SK-N-SH (cell line): ENCODE measurements around the gene ATG4B.

Experiments used
- CHD2 ChIP-seq: fragments of 150-350 bp; IDR thresholded peaks from 2 replicates; pipeline ENCODE4 v1.6.1; 2018; ENCODE audit warnings: low read length; ENCODE audit not compliant: partially characterized antibody
- EP300 ChIP-seq, 2 experiments: IDR thresholded peaks; 2 replicates each; pipeline versions ENCODE4 v1.4.0 to v1.6.1; 2012; ENCODE audit warnings: borderline replicate concordance in 1 of 2, low read depth in 1 of 2, low read length in 1 of 2
- FOSL2 ChIP-seq: IDR thresholded peaks from 2 replicates; pipeline ENCODE4 v1.4.0; 2012; ENCODE audit warnings: low read depth, mild to moderate bottlenecking, moderate library complexity, borderline replicate concordance
- FOXM1 ChIP-seq: IDR thresholded peaks from 2 replicates; pipeline ENCODE4 v1.4.0; 2012; ENCODE audit warnings: low read depth, mild to moderate bottlenecking
- GABPA ChIP-seq: IDR thresholded peaks from 2 replicates; pipeline ENCODE4 v1.4.0; 2012; ENCODE audit warnings: low read depth, mild to moderate bottlenecking
- MXI1 ChIP-seq: IDR thresholded peaks from 2 replicates; pipeline ENCODE4 v1.6.1; 2012; ENCODE audit warnings: mild to moderate bottlenecking, low read depth, low read length, improper control_type of control experiment
- NFIC ChIP-seq: IDR thresholded peaks from 2 replicates; pipeline ENCODE4 v1.4.0; 2012; ENCODE audit warnings: borderline replicate concordance
- NRF1 ChIP-seq: IDR thresholded peaks from 2 replicates; pipeline ENCODE4 v1.6.1; 2012; ENCODE audit warnings: low read depth, mild to moderate bottlenecking, low read length
- POLR2AphosphoS5 ChIP-seq: IDR thresholded peaks from 2 replicates; pipeline ENCODE4 v1.6.1; 2012; ENCODE audit warnings: low read depth, low read length
- RAD21 ChIP-seq: IDR thresholded peaks from 2 replicates; pipeline ENCODE4 v1.6.1; 2012; ENCODE audit warnings: mild to moderate bottlenecking, low read length
- TF ChIP-seq, protein P1 (sequence below): fragments of 200-600 bp; sonication (generic); IDR thresholded peaks from 2 replicates; pipeline ENCODE4 v1.6.1; 2017; ENCODE audit warnings: antibody characterized with exemption, mild to moderate bottlenecking, moderate library complexity
- TF ChIP-seq, protein P2 (sequence below): fragments of 150-350 bp; IDR thresholded peaks from 2 replicates; pipeline ENCODE4 v1.6.1; 2017; ENCODE audit warnings: antibody characterized with exemption, low read length, low read depth, borderline replicate concordance
- TF ChIP-seq, protein P3 (sequence below): IDR thresholded peaks from 2 replicates; pipeline ENCODE4 v1.4.0; 2012; ENCODE audit warnings: low read depth, borderline replicate concordance
- TF ChIP-seq, protein P4 (sequence below): IDR thresholded peaks from 2 replicates; pipeline ENCODE4 v1.6.1; 2012; ENCODE audit warnings: mild to moderate bottlenecking, low read depth, low read length, moderate library complexity

DNA sequence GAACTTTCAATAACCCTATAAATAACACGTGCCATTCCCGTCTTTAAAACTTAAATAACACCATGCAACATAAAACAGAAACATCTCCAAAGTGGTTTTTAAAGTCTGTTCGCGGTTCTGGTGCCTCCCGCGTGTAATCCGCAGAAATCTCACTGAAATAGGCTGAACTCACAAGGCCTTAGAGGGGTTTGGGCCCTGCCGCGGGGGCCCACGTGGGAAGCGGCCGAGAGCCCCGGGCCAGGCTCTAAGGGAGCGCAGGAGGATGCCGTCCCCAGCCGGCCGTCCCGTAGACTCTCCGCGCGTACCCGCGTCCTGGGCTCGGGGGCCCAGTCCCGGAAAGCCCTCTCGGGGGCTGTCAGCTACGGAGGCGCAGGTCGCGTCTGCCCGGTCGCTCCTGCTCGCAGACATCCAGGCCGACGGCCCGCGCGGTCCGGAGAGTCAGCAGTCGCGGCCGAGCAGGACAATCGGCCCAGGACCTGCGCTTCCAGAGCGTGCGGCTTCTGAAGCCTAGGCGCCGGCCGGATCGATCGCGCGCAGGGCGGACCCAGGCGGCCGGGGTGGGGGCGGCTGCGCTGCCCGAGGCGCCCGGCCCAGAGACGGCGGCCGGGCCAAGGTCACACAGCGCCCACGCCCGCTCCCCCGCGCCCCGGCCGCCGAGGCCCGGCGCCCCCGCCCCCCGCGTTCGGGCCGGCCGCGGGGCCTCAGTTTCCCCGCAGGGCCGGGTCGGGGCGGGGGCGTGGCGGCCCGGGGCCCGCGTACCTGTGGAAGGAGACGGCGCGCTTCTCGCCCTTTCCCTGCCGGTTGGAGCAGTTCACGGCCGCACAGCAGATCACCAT, 1.1 kb upstream of the ATG4B start:
- TF ChIP-seq, protein P1, sequence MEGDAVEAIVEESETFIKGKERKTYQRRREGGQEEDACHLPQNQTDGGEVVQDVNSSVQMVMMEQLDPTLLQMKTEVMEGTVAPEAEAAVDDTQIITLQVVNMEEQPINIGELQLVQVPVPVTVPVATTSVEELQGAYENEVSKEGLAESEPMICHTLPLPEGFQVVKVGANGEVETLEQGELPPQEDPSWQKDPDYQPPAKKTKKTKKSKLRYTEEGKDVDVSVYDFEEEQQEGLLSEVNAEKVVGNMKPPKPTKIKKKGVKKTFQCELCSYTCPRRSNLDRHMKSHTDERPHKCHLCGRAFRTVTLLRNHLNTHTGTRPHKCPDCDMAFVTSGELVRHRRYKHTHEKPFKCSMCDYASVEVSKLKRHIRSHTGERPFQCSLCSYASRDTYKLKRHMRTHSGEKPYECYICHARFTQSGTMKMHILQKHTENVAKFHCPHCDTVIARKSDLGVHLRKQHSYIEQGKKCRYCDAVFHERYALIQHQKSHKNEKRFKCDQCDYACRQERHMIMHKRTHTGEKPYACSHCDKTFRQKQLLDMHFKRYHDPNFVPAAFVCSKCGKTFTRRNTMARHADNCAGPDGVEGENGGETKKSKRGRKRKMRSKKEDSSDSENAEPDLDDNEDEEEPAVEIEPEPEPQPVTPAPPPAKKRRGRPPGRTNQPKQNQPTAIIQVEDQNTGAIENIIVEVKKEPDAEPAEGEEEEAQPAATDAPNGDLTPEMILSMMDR, result no peak
- TF ChIP-seq RAD21 (no peak), NFIC (no peak), GABPA (no peak), FOXM1 (no peak), EP300 (IDR thresholded peaks at IDR 0.05; ENCODE audit: borderline replicate concordance in 1 of 2, low read depth in 1 of 2, low read length in 1 of 2) (no peak), MXI1 (peak; percentile 86), POLR2AphosphoS5 (no peak), CHD2 (no peak), FOSL2 (no peak), NRF1 (no peak)
- TF ChIP-seq, protein P2, sequence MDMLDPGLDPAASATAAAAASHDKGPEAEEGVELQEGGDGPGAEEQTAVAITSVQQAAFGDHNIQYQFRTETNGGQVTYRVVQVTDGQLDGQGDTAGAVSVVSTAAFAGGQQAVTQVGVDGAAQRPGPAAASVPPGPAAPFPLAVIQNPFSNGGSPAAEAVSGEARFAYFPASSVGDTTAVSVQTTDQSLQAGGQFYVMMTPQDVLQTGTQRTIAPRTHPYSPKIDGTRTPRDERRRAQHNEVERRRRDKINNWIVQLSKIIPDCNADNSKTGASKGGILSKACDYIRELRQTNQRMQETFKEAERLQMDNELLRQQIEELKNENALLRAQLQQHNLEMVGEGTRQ, result no peak
- TF ChIP-seq, protein P3, sequence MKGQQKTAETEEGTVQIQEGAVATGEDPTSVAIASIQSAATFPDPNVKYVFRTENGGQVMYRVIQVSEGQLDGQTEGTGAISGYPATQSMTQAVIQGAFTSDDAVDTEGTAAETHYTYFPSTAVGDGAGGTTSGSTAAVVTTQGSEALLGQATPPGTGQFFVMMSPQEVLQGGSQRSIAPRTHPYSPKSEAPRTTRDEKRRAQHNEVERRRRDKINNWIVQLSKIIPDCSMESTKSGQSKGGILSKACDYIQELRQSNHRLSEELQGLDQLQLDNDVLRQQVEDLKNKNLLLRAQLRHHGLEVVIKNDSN, result no peak
- TF ChIP-seq, protein P4, sequence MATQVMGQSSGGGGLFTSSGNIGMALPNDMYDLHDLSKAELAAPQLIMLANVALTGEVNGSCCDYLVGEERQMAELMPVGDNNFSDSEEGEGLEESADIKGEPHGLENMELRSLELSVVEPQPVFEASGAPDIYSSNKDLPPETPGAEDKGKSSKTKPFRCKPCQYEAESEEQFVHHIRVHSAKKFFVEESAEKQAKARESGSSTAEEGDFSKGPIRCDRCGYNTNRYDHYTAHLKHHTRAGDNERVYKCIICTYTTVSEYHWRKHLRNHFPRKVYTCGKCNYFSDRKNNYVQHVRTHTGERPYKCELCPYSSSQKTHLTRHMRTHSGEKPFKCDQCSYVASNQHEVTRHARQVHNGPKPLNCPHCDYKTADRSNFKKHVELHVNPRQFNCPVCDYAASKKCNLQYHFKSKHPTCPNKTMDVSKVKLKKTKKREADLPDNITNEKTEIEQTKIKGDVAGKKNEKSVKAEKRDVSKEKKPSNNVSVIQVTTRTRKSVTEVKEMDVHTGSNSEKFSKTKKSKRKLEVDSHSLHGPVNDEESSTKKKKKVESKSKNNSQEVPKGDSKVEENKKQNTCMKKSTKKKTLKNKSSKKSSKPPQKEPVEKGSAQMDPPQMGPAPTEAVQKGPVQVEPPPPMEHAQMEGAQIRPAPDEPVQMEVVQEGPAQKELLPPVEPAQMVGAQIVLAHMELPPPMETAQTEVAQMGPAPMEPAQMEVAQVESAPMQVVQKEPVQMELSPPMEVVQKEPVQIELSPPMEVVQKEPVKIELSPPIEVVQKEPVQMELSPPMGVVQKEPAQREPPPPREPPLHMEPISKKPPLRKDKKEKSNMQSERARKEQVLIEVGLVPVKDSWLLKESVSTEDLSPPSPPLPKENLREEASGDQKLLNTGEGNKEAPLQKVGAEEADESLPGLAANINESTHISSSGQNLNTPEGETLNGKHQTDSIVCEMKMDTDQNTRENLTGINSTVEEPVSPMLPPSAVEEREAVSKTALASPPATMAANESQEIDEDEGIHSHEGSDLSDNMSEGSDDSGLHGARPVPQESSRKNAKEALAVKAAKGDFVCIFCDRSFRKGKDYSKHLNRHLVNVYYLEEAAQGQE, result no peak
